GM12872 (cell line): ENCODE measurements around the gene CYB5RL.

ENCODE experiments used
- TF ChIP-seq, protein P1 (sequence below): IDR thresholded peaks from 3 replicates; pipeline ENCODE4 v1.5.1; 2011; ENCODE audit warnings: low read depth, mild to moderate bottlenecking, low read length, moderate library complexity; ENCODE audit not compliant: insufficient read depth

CYB5RL gene

DNA sequence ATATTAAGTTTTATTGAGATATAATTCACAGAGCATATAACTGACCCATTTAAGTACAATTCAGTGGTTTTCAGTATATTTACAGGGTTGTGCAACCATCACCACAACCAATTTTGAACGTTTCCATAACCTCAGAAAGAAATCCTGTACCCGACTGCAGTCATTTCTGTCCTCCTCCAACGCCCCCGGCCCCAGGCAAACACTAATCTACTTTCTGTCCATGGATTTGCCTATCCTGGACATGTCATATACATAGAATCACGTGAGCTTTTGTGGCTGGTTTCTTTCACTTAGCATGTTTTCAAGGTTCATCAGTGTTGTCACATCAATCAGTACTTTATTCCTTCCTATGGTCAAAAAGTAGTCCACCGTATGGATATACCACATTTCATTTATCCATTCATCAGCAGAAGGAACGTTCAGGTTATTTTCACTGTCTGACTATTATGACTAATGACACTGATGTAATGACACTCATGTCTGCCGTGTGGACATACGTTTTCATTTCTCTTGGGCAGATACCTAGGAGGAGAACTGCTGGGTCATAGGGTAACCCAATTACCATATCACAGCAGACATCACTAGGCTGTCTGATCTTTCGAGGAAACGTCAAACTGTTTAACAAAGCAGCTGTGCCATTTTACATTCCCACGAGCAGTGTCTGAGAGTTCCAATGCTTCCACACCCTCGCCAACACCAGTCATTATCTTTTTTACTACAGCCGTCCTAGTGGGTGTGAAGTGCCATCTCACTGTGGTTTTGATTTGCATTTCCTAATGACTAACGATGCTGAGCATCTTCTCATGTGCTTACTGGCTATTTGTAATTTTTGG is 30.9 kb upstream of the CYB5RL start:
- TF ChIP-seq, protein P1, sequence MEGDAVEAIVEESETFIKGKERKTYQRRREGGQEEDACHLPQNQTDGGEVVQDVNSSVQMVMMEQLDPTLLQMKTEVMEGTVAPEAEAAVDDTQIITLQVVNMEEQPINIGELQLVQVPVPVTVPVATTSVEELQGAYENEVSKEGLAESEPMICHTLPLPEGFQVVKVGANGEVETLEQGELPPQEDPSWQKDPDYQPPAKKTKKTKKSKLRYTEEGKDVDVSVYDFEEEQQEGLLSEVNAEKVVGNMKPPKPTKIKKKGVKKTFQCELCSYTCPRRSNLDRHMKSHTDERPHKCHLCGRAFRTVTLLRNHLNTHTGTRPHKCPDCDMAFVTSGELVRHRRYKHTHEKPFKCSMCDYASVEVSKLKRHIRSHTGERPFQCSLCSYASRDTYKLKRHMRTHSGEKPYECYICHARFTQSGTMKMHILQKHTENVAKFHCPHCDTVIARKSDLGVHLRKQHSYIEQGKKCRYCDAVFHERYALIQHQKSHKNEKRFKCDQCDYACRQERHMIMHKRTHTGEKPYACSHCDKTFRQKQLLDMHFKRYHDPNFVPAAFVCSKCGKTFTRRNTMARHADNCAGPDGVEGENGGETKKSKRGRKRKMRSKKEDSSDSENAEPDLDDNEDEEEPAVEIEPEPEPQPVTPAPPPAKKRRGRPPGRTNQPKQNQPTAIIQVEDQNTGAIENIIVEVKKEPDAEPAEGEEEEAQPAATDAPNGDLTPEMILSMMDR: no peak

DNA sequence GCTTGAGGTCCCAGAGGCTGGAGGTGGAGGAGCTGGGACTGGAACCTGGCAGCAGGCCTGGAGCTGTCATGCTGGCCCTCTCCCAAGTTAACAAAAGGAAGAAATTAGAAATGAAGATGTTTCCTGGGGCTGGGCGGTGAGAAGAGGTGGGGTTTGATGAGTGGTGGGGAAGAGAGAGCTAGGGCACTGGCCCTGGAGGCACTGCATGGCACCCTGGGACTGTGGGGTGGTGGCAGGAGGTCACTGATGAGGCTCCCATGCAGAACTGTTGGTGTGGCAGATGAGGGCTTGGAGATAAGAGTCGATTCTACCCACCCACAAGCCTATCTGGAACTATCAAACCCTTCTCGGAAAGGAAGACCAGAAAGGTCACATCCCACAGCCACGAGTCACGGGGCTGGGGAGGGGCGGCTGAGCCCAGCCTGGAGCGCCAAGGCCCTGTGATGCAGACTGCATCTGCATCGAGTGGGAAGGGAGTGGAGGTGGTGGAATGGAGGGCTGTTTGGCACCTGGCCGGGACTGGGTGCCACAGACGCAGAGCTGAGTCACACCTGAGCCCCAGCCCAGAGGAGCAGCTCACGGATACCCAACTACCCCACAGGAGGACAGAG is 29.6 kb upstream of the CYB5RL start:
- TF ChIP-seq, protein P1: no peak

DNA sequence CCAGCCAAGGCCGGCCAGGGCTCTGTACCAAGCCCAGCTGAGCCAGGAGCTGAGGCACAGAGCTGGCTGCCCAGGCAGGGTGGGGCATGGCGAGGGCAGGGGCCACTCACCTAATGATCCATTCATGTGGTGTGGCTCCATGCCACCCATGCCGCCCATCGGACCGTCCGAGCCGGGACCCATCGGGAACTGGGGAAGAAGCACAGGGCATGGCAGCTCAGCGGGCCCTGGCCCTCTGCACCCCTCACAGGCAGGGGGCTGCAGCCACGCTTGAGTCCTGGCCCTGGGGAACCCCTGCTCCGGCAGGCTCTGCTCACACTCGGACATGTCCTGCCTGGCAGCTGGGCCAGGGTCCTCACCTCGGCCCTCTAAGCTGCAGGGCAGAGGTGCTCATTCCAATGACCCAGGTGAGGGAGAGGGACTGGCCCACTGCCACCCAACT is 28.8 kb upstream of the CYB5RL start:
- TF ChIP-seq, protein P1: no peak

GRCh38 chr1:54227891-54228310 is 28.1 kb upstream of the CYB5RL start:
- TF ChIP-seq, protein P1: no peak

DNA sequence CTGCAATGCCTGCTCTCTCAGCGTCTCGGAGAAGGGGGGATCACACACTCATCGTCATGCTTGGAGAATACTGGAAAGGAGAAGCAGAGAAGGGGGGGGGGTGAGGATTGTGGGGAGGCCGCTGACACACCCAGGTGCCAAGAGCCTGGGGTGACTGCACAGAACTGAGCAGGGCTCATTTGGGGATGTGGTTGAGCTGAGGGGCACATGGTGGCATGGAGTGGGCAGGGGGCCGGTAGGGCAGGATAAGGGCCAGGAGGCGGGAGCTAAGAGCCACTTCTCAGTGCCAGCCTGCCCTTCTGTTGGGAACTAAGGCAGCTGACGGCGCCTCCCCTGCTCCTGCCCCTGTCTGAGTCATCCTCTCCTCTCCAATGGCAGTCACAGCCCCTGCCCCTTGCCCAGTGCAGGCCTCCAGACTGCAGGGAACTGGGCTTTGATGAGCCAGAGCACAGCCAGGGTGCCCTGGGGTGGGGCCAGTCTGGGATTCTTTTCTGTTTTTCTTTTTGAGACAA is 27.3 kb upstream of the CYB5RL start:
- TF ChIP-seq, protein P1: no peak

GRCh38 chr1:54225986-54226559 is 26.2 kb upstream of the CYB5RL start:
- TF ChIP-seq, protein P1: no peak

DNA sequence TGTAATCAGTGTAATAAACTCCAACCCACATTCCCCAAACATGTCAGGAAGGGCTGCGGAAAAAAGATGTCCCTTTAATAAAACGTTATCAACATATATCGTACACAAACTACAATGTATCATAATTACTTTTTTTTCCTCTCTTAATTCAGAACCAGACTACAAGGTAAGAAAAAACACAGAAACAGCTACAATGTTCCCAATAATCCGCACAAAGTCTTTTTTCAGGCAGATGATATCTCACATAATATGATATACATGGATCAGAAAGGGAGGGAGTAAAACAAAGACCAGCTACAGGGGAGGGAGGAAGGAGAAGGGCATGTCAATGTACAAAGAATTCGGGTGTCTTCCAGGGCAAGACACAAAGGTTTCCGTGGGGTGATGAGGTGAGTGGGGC is 25.5 kb upstream of the CYB5RL start:
- TF ChIP-seq, protein P1: no peak
